SH-SY5Y (cell line): ENCODE measurements around the gene CGN.

ENCODE experiments used
- GATA2 ChIP-seq: IDR thresholded peaks from 2 replicates; pipeline ENCODE4 v1.6.1; 2011; ENCODE audit warnings: mild to moderate bottlenecking, low read depth, low read length
- GATA3 ChIP-seq: IDR thresholded peaks from 2 replicates; pipeline ENCODE4 v1.6.1; 2011; ENCODE audit warnings: low read depth, mild to moderate bottlenecking, low read length, moderate library complexity

GRCh38 chr1:151477066-151477465 is 34.1 kb upstream of the CGN start:
- TF ChIP-seq GATA2, result no peak
- no peak for TF ChIP-seq GATA3
